Hepatocyte (in vitro differentiated cells): ENCODE results near the gene TACC3. TPM values are rescaled to one million over a fixed set of nuclear protein-coding genes. Genes with fewer than 3 reads are reported as not detected.

Source experiments
- DNase-seq: peaks from one replicate; pipeline ENCODE4 v3.0.0-alpha.2; 2016; ENCODE audit warnings: low spot score
- H2AFZ ChIP-seq: fragments of 200-600 bp; sonication (generic); 2 replicates; pipeline ENCODE4 v1.6.0; 2016; ENCODE audit warnings: antibody characterized with exemption, mild to moderate bottlenecking
- H3K27ac ChIP-seq: fragments of 200-600 bp; sonication (generic); 2 replicates; pipeline ENCODE4 v1.5.1; 2016; ENCODE audit warnings: mild to moderate bottlenecking
- H3K27me3 ChIP-seq: fragments of 200-600 bp; sonication (generic); 2 replicates; pipeline ENCODE4 v1.6.1; 2016
- H3K36me3 ChIP-seq: fragments of 200-600 bp; sonication (generic); replicated peaks from 2 replicates; pipeline ENCODE4 v1.5.1; 2016; ENCODE audit warnings: low read depth; ENCODE audit not compliant: insufficient read depth
- H3K4me1 ChIP-seq: fragments of 200-600 bp; sonication (generic); 2 replicates; pipeline ENCODE4 v1.5.1; 2016; ENCODE audit warnings: mild to moderate bottlenecking, moderate library complexity; ENCODE audit not compliant: insufficient read depth
- H3K4me2 ChIP-seq: fragments of 200-600 bp; sonication (generic); 2 replicates; pipeline ENCODE4 v1.6.0; 2016
- H3K4me3 ChIP-seq: fragments of 200-600 bp; sonication (generic); 2 replicates; pipeline ENCODE4 v1.5.1; 2016; ENCODE audit warnings: mild to moderate bottlenecking
- H3K79me2 ChIP-seq: fragments of 200-600 bp; sonication (generic); 2 replicates; pipeline ENCODE4 v1.6.0; 2017; ENCODE audit warnings: mild to moderate bottlenecking
- H3K9me2 ChIP-seq: fragments of 200-600 bp; sonication (generic); replicated peaks from 2 replicates; pipeline ENCODE4 v1.6.0; 2017; ENCODE audit warnings: mild to moderate bottlenecking; ENCODE audit not compliant: insufficient read depth
- H3K9me3 ChIP-seq: fragments of 200-600 bp; sonication (generic); 2 replicates; pipeline ENCODE4 v1.5.1; 2016; ENCODE audit warnings: low read depth, mild to moderate bottlenecking
- H4K20me1 ChIP-seq: fragments of 200-600 bp; sonication (generic); 2 replicates; pipeline ENCODE4 v1.6.0; 2016; ENCODE audit warnings: mild to moderate bottlenecking; ENCODE audit not compliant: insufficient read depth, poor library complexity, severe bottlenecking
- EZH2 ChIP-seq: fragments of 200-600 bp; sonication (generic); IDR thresholded peaks from 2 replicates; pipeline ENCODE4 v1.6.1; 2016; ENCODE audit warnings: antibody characterized with exemption, mild to moderate bottlenecking, borderline replicate concordance
- EZH2phosphoT487 ChIP-seq: fragments of 200-600 bp; sonication (generic); IDR thresholded peaks from one replicate; pipeline ENCODE4 v1.6.1; 2018; ENCODE audit warnings: antibody characterized with exemption, mild to moderate bottlenecking, low read depth, moderate library complexity; ENCODE audit not compliant: unreplicated experiment, severe bottlenecking
- WGBS: methylation state at CpG from one replicate; pipeline ENCODE4 v1.1.6; 2016; ENCODE audit warnings: low lambda C conversion rate; ENCODE audit errors: missing lambda C conversion rate; 5-methylcytosine and 5-hydroxymethylcytosine counted together
- polyA plus RNA-seq: library from polyadenylated mRNA; unstranded; fragments of >200 nt; fragmentation: Nextera tagmentation; extraction: Ambion mirVana; gene quantifications from 2 replicates; pipeline ENCODE4 v1.2.1, GENCODE V29; 2016
- total RNA-seq: library from RNA; depleted of rRNA; stranded (reverse); fragments of >200 nt; gene quantifications from 2 replicates; pipeline ENCODE4 v1.2.3, GENCODE V29; 2014
- TF ChIP-seq, protein P1 (sequence below): fragments of 200-600 bp; sonication (generic); IDR thresholded peaks from 2 replicates; pipeline ENCODE4 v1.5.1; 2016; ENCODE audit warnings: antibody characterized with exemption, mild to moderate bottlenecking; ENCODE audit not compliant: poor library complexity

TACC3 gene
- total and polyA plus RNA-seq, 2 experiments from 2014 or later: 9.3 to 14.8 TPM

DNA sequence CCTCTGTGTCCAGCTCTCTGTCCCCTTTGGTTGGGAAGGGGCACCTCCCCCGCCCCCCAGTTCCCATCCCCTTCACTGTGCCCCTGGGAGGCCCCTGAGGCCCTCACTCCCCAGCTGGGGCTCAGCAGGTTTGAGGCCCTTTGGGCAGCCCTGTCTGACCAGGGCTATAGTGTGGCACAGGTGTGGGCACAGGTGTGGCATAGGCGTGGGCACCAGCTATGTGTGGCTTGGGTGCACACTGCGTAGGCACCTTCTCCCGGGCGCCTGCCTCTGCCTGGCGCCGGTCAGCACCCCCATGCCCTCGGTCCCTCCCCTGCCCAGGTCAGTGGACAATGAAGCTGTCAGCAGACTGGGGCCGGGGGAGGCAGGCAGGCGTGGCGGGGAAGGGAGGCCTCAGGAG, 64.3 kb downstream of the TACC3 start:
- peaks cover 2% of the 10 kb centered on the region for H4K20me1 ChIP-seq
- TF ChIP-seq EZH2 (no peak), EZH2phosphoT487 (no peak)
- TF ChIP-seq, protein P1, sequence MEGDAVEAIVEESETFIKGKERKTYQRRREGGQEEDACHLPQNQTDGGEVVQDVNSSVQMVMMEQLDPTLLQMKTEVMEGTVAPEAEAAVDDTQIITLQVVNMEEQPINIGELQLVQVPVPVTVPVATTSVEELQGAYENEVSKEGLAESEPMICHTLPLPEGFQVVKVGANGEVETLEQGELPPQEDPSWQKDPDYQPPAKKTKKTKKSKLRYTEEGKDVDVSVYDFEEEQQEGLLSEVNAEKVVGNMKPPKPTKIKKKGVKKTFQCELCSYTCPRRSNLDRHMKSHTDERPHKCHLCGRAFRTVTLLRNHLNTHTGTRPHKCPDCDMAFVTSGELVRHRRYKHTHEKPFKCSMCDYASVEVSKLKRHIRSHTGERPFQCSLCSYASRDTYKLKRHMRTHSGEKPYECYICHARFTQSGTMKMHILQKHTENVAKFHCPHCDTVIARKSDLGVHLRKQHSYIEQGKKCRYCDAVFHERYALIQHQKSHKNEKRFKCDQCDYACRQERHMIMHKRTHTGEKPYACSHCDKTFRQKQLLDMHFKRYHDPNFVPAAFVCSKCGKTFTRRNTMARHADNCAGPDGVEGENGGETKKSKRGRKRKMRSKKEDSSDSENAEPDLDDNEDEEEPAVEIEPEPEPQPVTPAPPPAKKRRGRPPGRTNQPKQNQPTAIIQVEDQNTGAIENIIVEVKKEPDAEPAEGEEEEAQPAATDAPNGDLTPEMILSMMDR: no peak
- no peak overlapping the region for H3K27ac ChIP-seq
- H3K27me3 ChIP-seq: no peaks in the 10 kb centered on the region
- DNase-seq: no peak
- H3K4me2 ChIP-seq: peak overlapping the region; percentile 25
- no peaks in the 10 kb centered on the region for H3K36me3 ChIP-seq
- H3K4me1 ChIP-seq: peaks cover 20% of the 10 kb centered on the region
- WGBS: 95% methylated on average over 9 of the region's 11 CpGs
- no peaks in the 10 kb centered on the region for H3K79me2 ChIP-seq
- H3K9me2 ChIP-seq: no peaks in the 10 kb centered on the region
- no peak overlapping the region for H3K4me3 ChIP-seq
- no peaks in the 10 kb centered on the region for H3K9me3 ChIP-seq
- no peak overlapping the region for H2AFZ ChIP-seq

DNA sequence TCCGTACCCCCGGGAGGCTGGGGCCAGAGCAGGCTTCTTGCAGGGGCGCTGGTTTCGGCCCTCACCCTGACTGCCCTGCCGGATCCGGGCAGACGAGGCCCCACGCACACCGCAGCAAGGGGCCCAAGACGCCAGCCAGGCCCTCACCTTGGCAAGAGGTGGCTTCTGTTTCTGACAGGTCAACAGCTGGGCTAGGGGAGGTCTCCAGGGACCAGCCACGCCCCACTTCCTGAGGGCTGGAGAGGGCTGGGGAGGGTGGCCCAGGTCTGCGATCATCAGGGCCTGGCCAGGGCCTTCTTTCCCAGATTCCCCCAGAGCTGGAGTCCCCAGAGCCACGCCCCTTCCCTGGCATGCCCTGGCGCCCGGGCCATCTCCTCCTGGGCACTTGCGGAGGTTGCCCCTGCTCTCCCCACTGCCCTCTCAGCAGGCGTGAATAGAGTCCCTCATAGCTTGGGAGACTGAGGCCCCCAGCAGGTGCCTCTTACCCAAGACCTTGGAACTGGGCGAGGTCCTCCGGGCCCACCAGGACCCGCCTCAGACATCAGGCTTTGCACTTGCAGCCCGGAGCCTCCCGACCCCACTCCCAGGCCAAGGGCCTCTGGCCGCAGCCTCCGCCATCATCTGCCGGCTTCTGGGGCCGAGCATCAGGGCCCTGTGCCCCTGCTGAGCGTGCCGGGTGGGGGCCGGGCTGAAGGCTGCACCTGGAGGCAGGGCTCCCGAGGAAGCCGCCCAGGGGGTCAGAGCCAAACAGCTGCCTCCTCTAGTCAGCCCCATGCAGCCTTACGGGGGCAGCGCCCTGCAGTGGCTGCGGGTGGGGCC, 65.4 kb downstream of the TACC3 start:
- Histone ChIP-seq H3K4me2 (no peak overlapping the region), H4K20me1 (peaks cover 2% of the 10 kb centered on the region), H3K79me2 (no peaks in the 10 kb centered on the region), H3K27ac (no peak overlapping the region), H3K36me3 (no peaks in the 10 kb centered on the region), H3K4me3 (no peak overlapping the region), H3K9me2 (no peaks in the 10 kb centered on the region), H2AFZ (no peak overlapping the region), H3K9me3 (no peaks in the 10 kb centered on the region), H3K27me3 (no peaks in the 10 kb centered on the region), H3K4me1 (peaks cover 20% of the 10 kb centered on the region)
- 87% methylated on average over 32 of the region's 34 CpGs for WGBS
- TF ChIP-seq EZH2phosphoT487: no peak
- no peak for DNase-seq

DNA sequence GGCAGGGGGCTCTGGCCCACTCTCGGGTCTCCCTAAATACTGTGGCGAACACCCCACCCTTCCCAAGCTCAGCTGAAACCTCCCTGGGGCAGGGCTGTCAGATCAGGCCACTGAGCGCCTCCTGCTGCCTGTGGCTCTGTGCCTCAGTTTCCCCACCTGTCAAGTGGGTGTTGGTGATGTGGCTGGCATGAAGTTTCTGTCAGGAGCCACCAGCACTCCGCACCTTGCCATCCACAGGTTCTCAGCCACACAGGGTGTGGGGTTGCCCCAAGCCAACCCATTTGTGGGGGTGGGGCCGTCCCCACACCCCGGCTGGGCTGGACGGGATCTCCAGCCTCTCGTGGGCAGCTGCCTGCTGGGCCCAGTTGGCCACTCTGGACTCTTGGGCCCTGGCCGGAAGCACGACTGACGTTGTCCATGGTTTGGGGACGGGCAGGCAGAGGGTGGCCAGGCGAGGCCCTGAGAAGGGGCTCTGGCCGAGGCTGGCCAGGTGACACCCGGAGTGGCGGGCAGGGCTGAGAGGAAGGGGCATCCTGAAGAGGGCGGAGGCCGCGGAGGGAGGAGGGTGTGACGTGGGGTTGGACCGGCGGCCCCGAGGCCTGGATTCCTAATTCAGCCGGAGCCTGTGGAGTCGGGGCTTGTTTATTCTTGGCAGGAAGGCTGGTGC, 66.2 kb downstream of the TACC3 start:
- 68% methylated on average over 25 of the region's 25 CpGs for WGBS
- H3K27ac ChIP-seq: no peak overlapping the region
- H3K4me2 ChIP-seq: no peak overlapping the region
- TF ChIP-seq, protein P1: no peak
- no peak for TF ChIP-seq EZH2phosphoT487
- no peak for TF ChIP-seq EZH2
- no peak for DNase-seq
- H3K36me3 ChIP-seq: no peaks in the 10 kb centered on the region
- H3K79me2 ChIP-seq: no peaks in the 10 kb centered on the region
- H3K4me1 ChIP-seq: peaks cover 25% of the 10 kb centered on the region
- no peak overlapping the region for H3K4me3 ChIP-seq
- H3K27me3 ChIP-seq: no peaks in the 10 kb centered on the region
- no peak overlapping the region for H2AFZ ChIP-seq
- peaks cover 2% of the 10 kb centered on the region for H4K20me1 ChIP-seq
- no peaks in the 10 kb centered on the region for H3K9me2 ChIP-seq
- H3K9me3 ChIP-seq: no peaks in the 10 kb centered on the region
